HS-5 (cell line): Measurements from ENCODE around the gene GABRR2.
"Not testable (repeated sequence)": the region's sequence is repeated elsewhere in the genome, so short reads cannot be mapped to it uniquely, and the experiment has no call there.

Experiments used
- DNase-seq: peaks from one replicate; pipeline ENCODE4 v3.0.0-alpha.2; 2012; ENCODE audit warnings: low read depth

Gene GABRR2

GRCh38 chr6:89257346-89257745 is 57.8 kb downstream of the GABRR2 start:
- DNase-seq = no peak

- no peak for DNase-seq
Measured at GRCh38 chr6:89255417-89255816, 59.7 kb downstream of the GABRR2 start.

DNA sequence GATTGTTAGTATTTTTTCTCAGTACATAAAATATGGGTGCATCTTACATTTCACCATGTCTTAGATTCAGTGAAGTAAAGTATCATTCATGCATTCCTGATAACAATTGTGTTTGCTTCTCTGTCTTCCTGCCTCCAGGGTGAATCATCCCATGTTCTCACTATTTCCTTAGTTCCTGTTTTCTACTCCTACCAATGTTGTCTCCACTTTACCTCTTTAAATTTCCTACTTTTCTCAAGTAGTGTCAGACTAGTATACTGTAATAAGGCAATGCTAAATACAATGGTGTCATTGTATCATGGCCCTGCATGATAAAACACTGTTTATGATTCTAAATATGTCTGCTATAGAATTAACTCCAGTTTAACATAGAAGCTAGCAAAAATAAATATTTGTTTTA is 60.5 kb downstream of the GABRR2 start:
- DNase-seq = no peak

DNA sequence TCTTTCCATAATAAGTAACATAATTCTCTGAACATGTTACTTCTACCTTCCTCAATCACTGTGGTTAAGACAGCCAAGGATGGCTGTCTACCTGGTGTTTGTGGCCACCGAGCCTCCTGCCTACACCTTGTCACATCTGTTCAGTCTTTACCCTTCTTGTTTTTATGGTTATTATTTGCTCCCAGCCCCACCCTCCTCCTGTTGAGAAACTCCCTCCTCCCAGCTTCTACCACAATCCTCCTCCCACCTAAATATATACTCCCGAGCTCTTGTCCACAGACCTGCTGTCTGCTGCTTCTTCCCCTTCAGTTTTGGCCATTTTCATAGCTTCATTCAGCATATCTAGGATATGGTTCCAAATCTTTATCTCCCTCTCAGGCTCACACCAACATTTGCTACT is 62.2 kb downstream of the GABRR2 start:
- no peak for DNase-seq

DNA sequence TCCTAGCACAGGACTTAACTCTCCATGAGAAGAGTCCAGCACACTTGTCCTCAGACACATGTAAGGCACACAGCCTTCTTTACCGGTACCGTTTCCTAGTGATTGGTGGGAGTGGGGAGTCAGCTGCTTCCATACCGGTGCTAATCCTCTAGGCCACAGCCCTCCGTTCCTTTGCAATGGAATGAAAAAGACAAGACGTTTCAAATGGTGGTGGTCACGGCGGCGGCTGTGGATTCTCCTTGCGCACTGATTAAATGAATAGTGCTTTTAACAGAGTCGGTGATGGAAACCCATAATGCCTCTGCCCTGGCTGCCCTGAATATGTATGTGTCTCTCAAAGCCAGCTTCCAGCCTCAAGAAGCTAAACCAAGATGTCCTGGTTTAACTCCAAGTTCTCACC is 63.1 kb downstream of the GABRR2 start:
- DNase-seq = no peak

GRCh38 chr6:89251170-89251569 is 63.9 kb downstream of the GABRR2 start:
- DNase-seq = no peak

DNA sequence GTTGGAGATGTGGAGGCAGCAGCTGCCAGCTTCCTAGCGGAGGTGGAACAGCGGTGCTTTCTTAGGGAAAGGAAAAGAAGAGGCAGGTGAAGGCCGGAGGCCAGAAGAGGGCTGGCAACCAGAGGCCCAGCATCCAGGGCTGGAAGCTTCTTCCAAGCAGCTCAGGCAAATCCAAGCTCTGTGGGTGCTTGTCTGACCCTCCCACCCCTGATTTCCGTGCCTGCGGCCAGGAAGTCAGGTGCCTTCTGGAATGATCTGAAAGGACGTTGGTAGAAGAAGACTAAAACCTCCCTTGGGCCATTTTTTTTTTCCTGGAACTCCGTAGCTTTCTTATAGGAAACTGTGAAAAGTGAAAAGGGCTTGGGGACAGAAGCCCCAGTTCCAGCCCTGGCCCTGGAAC is 64.9 kb downstream of the GABRR2 start:
- no peak for DNase-seq

GRCh38 chr6:89244241-89244985 is 70.7 kb downstream of the GABRR2 start:
- no peak for DNase-seq

DNA sequence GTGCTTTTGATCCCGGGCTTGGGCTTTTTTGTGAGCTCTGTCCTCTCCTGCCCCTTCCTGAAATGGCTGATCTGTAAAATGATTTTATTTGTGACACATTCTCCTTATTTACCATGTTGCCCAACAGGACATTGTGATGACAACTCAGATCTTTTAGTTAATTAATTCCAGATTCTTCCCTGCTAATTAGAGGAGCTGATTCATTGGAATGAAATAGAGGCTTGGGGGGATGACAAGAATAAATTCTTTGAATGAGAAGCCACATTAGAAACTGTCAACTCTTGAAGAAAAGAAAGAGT is 71.8 kb downstream of the GABRR2 start:
- peak; percentile 26 for DNase-seq

DNA sequence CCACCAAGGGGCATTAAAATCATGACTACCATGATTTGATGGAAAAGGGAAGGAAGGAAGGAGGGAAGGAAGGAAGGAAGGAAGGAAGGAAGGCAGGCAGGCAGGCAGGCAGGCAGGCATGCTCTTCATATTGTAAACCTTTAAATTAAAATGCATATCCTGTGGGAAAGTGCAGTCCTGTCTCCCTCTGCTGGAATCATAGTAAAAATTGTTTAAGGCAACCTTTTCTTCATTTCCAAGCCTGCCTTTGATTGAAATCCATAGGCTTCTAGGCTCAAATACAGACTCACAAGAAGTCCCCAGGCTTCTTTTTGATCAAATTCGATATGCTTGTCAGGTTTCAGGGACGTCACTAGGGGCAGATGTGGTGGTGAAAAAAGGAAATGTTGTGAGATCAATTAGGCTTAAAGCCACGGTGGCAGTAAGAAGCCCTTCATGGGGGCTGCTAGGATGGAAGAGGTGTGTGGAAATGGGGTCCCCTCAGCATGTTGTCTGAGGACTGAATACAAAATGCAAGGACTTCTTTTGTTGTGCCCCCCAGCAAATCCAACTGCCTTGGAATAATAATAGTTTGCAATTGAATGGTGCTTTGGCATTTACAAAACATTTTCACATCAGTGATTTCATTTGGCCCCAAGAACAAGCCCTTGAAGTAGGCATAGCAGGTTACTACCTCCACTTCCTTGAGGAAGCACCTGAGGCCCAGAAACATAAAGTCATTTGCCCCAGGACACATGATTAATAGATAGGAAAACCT is 72.3 kb downstream of the GABRR2 start:
- peak; percentile 31 for DNase-seq

DNA sequence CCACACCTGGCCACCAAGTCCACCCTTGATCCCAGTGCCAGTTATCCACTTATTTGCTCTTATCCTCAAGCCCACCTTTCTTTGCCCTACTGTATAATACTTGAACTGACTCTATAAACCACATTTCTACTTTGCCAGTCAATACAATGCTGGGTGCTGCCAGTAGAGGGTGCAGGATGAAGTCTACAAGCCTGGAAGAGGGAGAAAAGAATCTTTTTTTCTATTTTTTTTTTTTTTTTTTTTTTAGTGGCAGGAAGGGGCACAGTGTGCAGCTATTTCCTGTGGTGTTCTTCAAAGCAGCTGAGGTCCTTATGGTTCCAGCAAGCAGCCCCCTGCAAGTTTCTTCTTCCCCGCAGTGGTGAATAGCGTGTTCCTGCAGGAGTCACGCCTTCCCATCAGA is 75.8 kb downstream of the GABRR2 start:
- DNase-seq = no peak

GRCh38 chr6:89237158-89237557 is 77.9 kb downstream of the GABRR2 start:
- DNase-seq = no peak

- DNase-seq = not testable (repeated sequence)
Measured at GRCh38 chr6:89233605-89234004, 81.5 kb downstream of the GABRR2 start.

DNA sequence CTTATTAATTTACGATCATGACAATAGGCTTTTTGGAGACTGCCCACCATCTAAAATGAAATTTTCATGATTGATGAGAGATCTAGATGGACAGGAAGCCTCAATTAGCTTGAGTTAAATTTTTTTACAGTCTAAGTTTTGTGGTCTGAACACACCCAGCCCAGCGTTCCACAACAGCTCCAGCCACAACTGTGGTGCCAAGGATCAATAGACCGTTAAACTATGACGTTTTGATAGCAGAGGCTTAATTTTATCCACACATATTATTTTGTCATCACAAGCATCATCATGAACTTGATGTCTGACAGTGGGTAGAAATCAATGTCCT is 92.4 kb downstream of the GABRR2 start:
- no peak for DNase-seq

DNA sequence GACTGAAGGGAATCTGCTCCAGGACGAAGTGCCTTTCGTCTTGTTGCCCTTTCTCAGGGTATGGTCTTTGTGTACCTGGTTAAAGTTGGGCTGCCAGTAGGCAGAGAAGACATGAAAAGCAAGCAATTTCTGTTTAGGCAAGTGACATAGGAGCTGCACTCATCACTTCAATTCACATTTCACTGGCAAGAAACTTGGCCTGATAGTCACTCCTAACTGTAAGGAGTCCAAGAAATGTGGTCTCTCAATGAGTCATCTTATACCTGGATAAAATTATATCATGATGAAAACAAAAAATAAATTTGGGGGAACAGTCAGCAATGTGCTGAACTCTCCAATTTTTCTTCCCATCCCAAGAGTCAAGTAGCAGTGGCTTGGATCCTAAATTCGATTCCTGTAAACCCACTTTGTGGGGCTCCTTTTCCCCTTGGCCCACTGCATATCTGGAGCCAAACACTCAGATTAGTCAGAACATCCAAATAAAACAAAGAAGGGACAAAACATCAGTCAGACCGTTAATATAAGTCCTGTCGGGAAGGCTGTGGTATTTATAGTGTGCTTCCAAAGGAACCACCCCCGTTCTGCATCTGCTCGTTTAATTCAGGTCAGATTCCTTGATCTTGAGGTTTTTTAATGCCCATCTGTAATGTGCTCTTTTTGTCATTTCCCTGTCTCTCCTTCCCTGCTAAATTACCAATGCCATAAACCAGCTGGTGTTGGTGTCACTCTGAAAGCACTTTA is 93.0 kb downstream of the GABRR2 start:
- no peak for DNase-seq

DNA sequence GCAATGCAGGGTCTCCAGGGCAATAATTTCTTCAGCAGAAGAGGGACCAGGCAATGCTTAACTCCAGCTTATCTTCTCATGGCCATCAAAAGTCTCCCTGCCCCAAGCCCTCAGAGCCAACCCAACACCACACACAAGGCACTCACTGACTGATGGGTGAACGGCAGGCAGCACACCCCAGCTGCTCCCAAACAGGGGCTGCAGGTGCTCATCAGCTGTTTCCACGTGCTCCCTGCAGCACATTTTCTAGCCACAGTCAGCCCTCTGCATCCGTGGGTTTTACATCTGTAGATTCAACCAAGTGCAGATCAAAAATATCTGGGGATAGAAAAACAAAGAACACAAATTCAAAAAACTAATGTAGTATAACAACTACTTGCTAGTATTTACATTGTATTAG is 94.0 kb downstream of the GABRR2 start:
- no peak for DNase-seq

DNA sequence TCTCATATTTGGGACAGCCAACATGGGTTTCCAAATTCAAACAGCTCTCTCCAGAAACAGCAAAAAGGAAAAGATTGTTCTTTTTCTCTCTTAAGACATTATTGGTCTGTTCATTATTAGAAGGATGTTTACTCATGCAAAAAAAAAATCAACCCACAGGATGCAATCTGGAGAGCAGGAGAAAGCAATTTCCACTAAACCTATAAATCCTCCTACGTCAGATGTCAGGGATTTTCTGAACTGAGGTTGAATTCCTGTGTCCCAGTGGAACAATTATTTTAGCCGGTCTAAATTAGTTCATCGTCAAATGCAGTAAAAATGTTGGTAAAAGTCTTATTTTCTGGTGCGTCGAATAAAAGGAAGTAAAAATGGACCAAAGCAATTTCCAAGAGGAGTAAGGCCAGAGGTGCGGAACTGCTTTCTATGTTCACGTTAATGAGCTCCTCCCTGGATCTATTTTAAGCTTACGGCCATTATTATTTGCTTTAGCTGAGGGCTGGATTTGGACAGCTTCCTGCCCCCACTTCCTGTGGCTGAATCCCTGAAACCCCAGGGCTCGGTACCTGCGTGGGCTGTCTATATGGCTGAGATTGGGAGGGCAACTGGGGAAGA is 97.7 kb downstream of the GABRR2 start, which contains the start of gene GABRR1:
TSS of gene GABRR1 (minus strand) at position 60 of the 612 bp plus-strand sequence. CDS start at position 24, 36 bp downstream.
- DNase-seq = no peak

- DNase-seq = no peak
Measured at GRCh38 chr6:89216411-89216810, 98.7 kb downstream of the GABRR2 start.

DNA sequence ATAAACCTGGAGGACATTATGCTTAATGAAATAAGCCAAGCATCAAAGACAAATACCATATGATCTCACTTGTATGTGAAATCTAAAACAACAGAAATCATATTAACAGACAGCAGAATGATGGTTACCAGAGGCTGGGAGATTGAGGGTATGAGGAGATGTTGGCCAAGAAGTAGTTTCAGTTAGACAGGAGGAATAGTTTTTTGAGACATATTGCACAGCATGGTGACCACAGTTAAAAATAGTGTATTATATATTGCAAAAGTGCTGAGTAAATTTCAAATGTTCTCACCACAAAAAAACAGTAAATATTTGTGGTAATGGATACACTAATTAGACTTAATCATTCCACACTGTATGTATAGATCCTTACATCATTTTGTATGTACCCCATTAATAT is 99.7 kb downstream of the GABRR2 start:
- no peak for DNase-seq

- no peak for DNase-seq
Measured at GRCh38 chr6:89214197-89214596, 100.9 kb downstream of the GABRR2 start.

DNA sequence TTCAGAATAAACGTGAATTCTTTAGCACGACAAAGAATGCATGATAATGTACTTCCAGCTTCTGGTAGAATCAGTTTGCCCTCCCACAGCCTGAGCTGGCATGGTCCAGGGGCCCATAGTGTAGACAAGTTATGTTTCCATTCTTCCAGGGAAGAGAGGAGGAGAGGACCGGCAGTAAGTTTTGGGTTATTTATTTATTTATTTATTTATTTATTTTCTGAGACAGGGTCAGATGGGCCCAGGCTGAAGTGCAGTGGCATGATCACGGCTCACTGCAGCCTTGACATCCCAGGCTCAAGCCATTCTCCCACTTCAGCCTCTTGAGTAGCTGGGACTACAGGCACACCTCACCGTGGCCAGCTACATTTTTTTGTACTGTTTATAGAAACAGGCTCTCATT is 102.6 kb downstream of the GABRR2 start:
- DNase-seq = no peak

- DNase-seq = no peak
Measured at GRCh38 chr6:89209457-89209856, 105.6 kb downstream of the GABRR2 start.

- DNase-seq = no peak
Measured at GRCh38 chr6:89208551-89208950, 106.5 kb downstream of the GABRR2 start.
